ENCODE data around the gene PATZ1.

GRCh38 chr22:31287818-31288495 lies 58.2 kb downstream of the PATZ1 start:
- no peak for TF ChIP-seq POLR2AphosphoS5 (IDR thresholded peaks at IDR 0.05; ENCODE audit: low read depth, low read length)
- no peak for TF ChIP-seq TAF1 (IDR thresholded peaks at IDR 0.05; ENCODE audit: borderline replicate concordance, insufficient read depth, low read length)
- no peak for TF ChIP-seq REST (IDR thresholded peaks at IDR 0.05; ENCODE audit: insufficient read depth in 1 of 2, low read depth in 2 of 2, low read length in 2 of 2)
- TF ChIP-seq SIN3A (IDR thresholded peaks at IDR 0.05; ENCODE audit: borderline replicate concordance, insufficient read depth, low read length), result no peak

Data from PFSK-1 (cell line).